Measurements from ENCODE around the gene EZH2.

DNA sequence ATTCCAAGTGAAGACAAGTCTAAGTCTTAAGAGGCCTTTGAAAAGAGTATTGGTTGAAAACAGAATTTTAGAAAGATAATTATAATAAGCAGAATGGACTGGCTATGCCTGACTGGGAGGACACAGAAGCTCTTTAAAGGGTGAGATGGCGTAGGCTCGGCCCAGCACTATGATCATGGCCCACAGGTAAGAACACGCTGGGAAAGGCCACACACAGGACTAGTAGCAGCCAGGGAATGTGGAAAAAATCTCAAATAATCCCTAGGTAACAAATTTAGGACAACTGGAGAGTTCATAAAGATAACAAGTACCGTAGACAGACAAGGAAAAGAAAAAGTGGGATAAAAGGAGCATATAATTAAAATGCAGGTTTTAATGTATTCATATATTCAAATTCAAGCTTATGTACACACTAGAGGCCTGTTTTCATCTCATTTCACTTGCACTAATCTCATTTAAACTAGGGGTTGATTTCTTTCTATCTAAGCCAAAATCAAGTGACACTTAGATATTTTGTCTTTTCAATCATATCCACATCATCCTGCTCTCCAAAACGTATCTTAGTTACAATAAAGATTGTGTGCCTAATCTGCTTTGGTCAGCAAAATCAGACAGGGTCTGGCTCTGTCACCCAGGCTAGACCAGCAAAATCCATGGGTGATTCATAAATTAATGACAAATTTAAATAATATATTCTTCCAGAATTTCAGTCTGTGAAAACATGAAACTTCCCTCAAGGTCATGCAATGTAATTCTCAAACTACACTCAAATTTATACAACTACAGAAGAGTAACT, 53.0 kb downstream of the EZH2 start:
- TF ChIP-seq, protein P1, sequence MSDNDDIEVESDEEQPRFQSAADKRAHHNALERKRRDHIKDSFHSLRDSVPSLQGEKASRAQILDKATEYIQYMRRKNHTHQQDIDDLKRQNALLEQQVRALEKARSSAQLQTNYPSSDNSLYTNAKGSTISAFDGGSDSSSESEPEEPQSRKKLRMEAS (IDR thresholded peaks at IDR 0.05), result no peak
- TF ChIP-seq TAF1 (conservative IDR thresholded peaks at IDR 0.05) (no peak), RXRA (IDR thresholded peaks at IDR 0.05) (no peak), RAD21 (IDR thresholded peaks at IDR 0.05) (no peak), YY1 (IDR thresholded peaks at IDR 0.05) (no peak), HNF4A (conservative IDR thresholded peaks at IDR 0.05) (no peak), FOXA1 (IDR thresholded peaks at IDR 0.05) (no peak), GABPA (IDR thresholded peaks at IDR 0.05 in 1 of 2, conservative IDR thresholded peaks at IDR 0.05 in 1 of 2) (no peak), NR2F2 (IDR thresholded peaks at IDR 0.05) (no peak)
- TF ChIP-seq, protein P2, sequence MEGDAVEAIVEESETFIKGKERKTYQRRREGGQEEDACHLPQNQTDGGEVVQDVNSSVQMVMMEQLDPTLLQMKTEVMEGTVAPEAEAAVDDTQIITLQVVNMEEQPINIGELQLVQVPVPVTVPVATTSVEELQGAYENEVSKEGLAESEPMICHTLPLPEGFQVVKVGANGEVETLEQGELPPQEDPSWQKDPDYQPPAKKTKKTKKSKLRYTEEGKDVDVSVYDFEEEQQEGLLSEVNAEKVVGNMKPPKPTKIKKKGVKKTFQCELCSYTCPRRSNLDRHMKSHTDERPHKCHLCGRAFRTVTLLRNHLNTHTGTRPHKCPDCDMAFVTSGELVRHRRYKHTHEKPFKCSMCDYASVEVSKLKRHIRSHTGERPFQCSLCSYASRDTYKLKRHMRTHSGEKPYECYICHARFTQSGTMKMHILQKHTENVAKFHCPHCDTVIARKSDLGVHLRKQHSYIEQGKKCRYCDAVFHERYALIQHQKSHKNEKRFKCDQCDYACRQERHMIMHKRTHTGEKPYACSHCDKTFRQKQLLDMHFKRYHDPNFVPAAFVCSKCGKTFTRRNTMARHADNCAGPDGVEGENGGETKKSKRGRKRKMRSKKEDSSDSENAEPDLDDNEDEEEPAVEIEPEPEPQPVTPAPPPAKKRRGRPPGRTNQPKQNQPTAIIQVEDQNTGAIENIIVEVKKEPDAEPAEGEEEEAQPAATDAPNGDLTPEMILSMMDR (IDR thresholded peaks at IDR 0.05; ENCODE audit: low read depth, low read length, missing input control), result no peak
- TF ChIP-seq, protein P3, sequence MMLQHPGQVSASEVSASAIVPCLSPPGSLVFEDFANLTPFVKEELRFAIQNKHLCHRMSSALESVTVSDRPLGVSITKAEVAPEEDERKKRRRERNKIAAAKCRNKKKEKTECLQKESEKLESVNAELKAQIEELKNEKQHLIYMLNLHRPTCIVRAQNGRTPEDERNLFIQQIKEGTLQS (IDR thresholded peaks at IDR 0.05), result no peak
- TF ChIP-seq, protein P4, sequence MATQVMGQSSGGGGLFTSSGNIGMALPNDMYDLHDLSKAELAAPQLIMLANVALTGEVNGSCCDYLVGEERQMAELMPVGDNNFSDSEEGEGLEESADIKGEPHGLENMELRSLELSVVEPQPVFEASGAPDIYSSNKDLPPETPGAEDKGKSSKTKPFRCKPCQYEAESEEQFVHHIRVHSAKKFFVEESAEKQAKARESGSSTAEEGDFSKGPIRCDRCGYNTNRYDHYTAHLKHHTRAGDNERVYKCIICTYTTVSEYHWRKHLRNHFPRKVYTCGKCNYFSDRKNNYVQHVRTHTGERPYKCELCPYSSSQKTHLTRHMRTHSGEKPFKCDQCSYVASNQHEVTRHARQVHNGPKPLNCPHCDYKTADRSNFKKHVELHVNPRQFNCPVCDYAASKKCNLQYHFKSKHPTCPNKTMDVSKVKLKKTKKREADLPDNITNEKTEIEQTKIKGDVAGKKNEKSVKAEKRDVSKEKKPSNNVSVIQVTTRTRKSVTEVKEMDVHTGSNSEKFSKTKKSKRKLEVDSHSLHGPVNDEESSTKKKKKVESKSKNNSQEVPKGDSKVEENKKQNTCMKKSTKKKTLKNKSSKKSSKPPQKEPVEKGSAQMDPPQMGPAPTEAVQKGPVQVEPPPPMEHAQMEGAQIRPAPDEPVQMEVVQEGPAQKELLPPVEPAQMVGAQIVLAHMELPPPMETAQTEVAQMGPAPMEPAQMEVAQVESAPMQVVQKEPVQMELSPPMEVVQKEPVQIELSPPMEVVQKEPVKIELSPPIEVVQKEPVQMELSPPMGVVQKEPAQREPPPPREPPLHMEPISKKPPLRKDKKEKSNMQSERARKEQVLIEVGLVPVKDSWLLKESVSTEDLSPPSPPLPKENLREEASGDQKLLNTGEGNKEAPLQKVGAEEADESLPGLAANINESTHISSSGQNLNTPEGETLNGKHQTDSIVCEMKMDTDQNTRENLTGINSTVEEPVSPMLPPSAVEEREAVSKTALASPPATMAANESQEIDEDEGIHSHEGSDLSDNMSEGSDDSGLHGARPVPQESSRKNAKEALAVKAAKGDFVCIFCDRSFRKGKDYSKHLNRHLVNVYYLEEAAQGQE (IDR thresholded peaks at IDR 0.05), result no peak

All from liver (tissue), 3 donors.